ENCODE data around the gene PROSER2. TPM values are rescaled to one million over a fixed set of nuclear protein-coding genes. Genes with fewer than 3 reads are reported as not detected.

Gene PROSER2
- polyA plus RNA-seq, 3 donors = 1.2 to 2.2 (median 2.0) TPM

DNA sequence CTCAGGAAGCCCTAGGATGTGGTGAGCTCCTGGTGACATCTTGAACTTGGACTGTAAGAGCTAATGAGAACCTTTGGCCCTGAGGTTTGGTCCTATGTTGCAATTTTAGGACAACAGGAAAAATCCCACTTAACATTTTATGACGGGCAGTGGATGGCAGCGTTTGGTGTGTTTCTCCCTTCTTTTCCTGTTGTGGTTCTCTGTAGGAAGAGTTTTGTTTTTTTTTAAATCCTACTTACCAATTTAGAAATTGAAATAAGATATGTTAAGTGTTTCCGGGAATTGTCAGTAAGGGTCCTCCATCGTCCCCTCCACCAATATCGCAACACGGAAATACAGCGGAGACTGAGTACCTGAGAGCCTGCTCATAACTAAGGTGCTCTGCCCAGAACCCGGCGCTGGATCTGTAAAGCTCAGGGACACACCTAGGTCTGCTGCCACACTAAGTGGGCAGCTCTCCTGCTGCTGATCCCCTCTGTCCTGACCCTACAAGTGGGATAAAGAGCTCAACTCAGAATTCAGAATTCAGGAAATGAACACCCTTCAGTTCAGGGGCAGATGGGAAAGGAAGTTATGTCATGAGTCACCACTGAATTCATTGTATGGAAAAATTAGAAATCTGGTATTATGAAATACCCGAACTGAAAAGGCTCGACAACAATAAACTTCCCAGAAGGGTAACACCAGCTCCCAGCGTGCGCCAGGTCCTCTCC is 9.1 kb upstream of the PROSER2 start:
- H3K9me3 ChIP-seq (replicated peaks in 1 of 2; ENCODE audit: control insufficient read depth in 1 of 2, insufficient read depth in 1 of 2, low read length in 2 of 2) = no peaks in the 10 kb centered on the region
- peak; percentile 15 to 52 (median 51) for DNase-seq
- peak overlapping the region in 1 of 3 experiments; percentile 51 for H3K4me3 ChIP-seq (replicated peaks in 1 of 3; ENCODE audit: low read depth in 2 of 3, low read length in 3 of 3)
- H3K27ac ChIP-seq (ENCODE audit: low read depth in 1 of 2, low read length in 2 of 2) = peak overlapping the region in 1 of 2 donors; percentile 25
- peaks cover 11 to 15% of the 10 kb centered on the region in 2 donors for H3K4me1 ChIP-seq (ENCODE audit: control insufficient read depth in 1 of 2, insufficient read depth in 2 of 2, low read length in 2 of 2)
- H3K9ac ChIP-seq (ENCODE audit: insufficient read depth, low read length, poor library complexity, severe bottlenecking) = no peak overlapping the region
- no peaks in the 10 kb centered on the region for H3K36me3 ChIP-seq (replicated peaks in 1 of 2; ENCODE audit: control insufficient read depth in 1 of 2, insufficient read depth in 2 of 2, low read length in 2 of 2)
- TF ChIP-seq, protein P1, sequence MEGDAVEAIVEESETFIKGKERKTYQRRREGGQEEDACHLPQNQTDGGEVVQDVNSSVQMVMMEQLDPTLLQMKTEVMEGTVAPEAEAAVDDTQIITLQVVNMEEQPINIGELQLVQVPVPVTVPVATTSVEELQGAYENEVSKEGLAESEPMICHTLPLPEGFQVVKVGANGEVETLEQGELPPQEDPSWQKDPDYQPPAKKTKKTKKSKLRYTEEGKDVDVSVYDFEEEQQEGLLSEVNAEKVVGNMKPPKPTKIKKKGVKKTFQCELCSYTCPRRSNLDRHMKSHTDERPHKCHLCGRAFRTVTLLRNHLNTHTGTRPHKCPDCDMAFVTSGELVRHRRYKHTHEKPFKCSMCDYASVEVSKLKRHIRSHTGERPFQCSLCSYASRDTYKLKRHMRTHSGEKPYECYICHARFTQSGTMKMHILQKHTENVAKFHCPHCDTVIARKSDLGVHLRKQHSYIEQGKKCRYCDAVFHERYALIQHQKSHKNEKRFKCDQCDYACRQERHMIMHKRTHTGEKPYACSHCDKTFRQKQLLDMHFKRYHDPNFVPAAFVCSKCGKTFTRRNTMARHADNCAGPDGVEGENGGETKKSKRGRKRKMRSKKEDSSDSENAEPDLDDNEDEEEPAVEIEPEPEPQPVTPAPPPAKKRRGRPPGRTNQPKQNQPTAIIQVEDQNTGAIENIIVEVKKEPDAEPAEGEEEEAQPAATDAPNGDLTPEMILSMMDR (IDR thresholded peaks at IDR 0.05) = no peak
- 36% methylated on average over 8 of the region's 13 CpGs for WGBS (ENCODE audit: insufficient coverage)
- intact Hi-C loops (cut with micrococcal nuclease) = no loop called here
- Mint-ChIP-seq H3K27me3 (ENCODE audit: low read depth in 3 of 3) (peaks cover 0 to 1% (median 0%) of the 10 kb centered on the region in 3 donors), H3K9me3 (peaks cover 0 to 2% (median 0%) of the 10 kb centered on the region in 7 donors), H3K36me3 (no peaks in the 10 kb centered on the region), H3K4me3 (peak overlapping the region; percentile 60 to 79), H3K27ac (peak overlapping the region in 5 of 7 donors; percentile 9 to 63 (median 28)), H3K4me1 (peaks cover 15% of the 10 kb centered on the region)
- H3K79me2 ChIP-seq (ENCODE audit: insufficient read depth, low read length) = no peaks in the 10 kb centered on the region
- H4K20me1 ChIP-seq (ENCODE audit: insufficient read depth, low read length) = no peaks in the 10 kb centered on the region
- H3K27me3 ChIP-seq (ENCODE audit: control insufficient read depth in 2 of 2, insufficient read depth in 2 of 2, low read length in 2 of 2) = no peaks in the 10 kb centered on the region
- peak overlapping the region; percentile 60 for H2AFZ ChIP-seq (ENCODE audit: insufficient read depth, low read depth, low read length, poor library complexity, severe bottlenecking)
- H3K4me2 ChIP-seq (replicated peaks; ENCODE audit: extremely low read depth, low read length, poor library complexity, severe bottlenecking) = peak overlapping the region; percentile 61

DNA sequence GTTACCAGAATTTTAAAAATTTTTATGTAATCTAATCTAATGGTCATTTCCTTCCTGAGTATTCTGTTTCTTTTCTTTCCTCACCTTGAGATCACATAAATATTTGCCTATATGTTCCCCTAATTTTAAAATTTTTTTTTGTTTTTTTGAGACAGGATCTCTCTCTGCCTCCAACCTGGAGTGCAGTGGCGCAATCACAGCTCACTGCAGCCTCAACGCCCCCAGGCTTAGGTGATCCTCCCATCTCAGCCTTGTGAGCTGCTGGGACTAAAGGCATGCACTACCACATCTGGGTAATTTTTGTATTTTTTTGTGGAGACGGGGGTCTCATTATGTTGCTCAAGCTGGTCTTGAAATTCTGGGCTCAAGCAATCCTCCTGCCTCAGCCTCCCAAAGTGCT is 4.1 kb upstream of the PROSER2 start:
- peaks cover 13 to 18% of the 10 kb centered on the region in 2 donors for H3K4me1 ChIP-seq (ENCODE audit: control insufficient read depth in 1 of 2, insufficient read depth in 2 of 2, low read length in 2 of 2)
- H3K4me3 ChIP-seq (replicated peaks in 1 of 3; ENCODE audit: low read depth in 2 of 3, low read length in 3 of 3) = no peak overlapping the region
- DNase-seq = no peak
- no peak overlapping the region for H2AFZ ChIP-seq (ENCODE audit: insufficient read depth, low read depth, low read length, poor library complexity, severe bottlenecking)
- H3K9ac ChIP-seq (ENCODE audit: insufficient read depth, low read length, poor library complexity, severe bottlenecking) = no peak overlapping the region
- Mint-ChIP-seq H3K4me1 (peaks cover 21% of the 10 kb centered on the region), H3K27ac (no peak overlapping the region), H3K27me3 (ENCODE audit: low read depth in 3 of 3) (peaks cover 3 to 7% (median 3%) of the 10 kb centered on the region in 3 donors), H3K4me3 (no peak overlapping the region), H3K9me3 (no peaks in the 10 kb centered on the region), H3K36me3 (peaks cover 0 to 2% of the 10 kb centered on the region in 2 donors)
- H4K20me1 ChIP-seq (ENCODE audit: insufficient read depth, low read length) = no peaks in the 10 kb centered on the region
- peaks cover 11% of the 10 kb centered on the region for H3K79me2 ChIP-seq (ENCODE audit: insufficient read depth, low read length)
- H3K9me3 ChIP-seq (replicated peaks in 1 of 2; ENCODE audit: control insufficient read depth in 1 of 2, insufficient read depth in 1 of 2, low read length in 2 of 2) = no peaks in the 10 kb centered on the region
- no peaks in the 10 kb centered on the region for H3K36me3 ChIP-seq (replicated peaks in 1 of 2; ENCODE audit: control insufficient read depth in 1 of 2, insufficient read depth in 2 of 2, low read length in 2 of 2)
- H3K27ac ChIP-seq (ENCODE audit: low read depth in 1 of 2, low read length in 2 of 2) = no peak overlapping the region
- no peak overlapping the region for H3K4me2 ChIP-seq (replicated peaks; ENCODE audit: extremely low read depth, low read length, poor library complexity, severe bottlenecking)
- peaks cover 2 to 5% of the 10 kb centered on the region in 2 donors for H3K27me3 ChIP-seq (ENCODE audit: control insufficient read depth in 2 of 2, insufficient read depth in 2 of 2, low read length in 2 of 2)
- intact Hi-C loops (cut with micrococcal nuclease) = no loop called here
- TF ChIP-seq, protein P1 (IDR thresholded peaks at IDR 0.05) = no peak
- WGBS (ENCODE audit: insufficient coverage) = no CpG with 5 or more reads among the region's 3 CpGs

All from CD14-positive monocyte (primary cell).